Fibroblast of lung (primary cell): ENCODE results near the gene ASB3. TPM values are rescaled to one million over a fixed set of nuclear protein-coding genes. Genes with fewer than 3 reads are reported as not detected.

ENCODE experiments used
- DNase-seq, 2 donors: peaks; one replicate each; pipeline versions ENCODE4 v3.0.0 to v3.0.0-alpha.2; 2010; ENCODE audit warnings: low read depth in 2 of 2
- H2AFZ ChIP-seq: 2 replicates; pipeline ENCODE4 v1.5.1; 2012; ENCODE audit warnings: low read length, control low read depth, inconsistent platforms
- H3K27ac ChIP-seq: 2 replicates; pipeline ENCODE4 v1.5.1; 2011; ENCODE audit warnings: low read length, control low read depth; ENCODE audit not compliant: insufficient read depth
- H3K27me3 ChIP-seq: 2 replicates; pipeline ENCODE4 v1.5.1; 2011; ENCODE audit warnings: mild to moderate bottlenecking, low read length; ENCODE audit not compliant: control insufficient read depth, insufficient read depth
- H3K36me3 ChIP-seq: 2 replicates; pipeline ENCODE4 v1.5.1; 2011; ENCODE audit warnings: low read length; ENCODE audit not compliant: control insufficient read depth, insufficient read depth
- H3K4me1 ChIP-seq: 2 replicates; pipeline ENCODE4 v1.5.1; 2011; ENCODE audit warnings: low read length; ENCODE audit not compliant: control insufficient read depth, insufficient read depth; ENCODE audit errors: extremely low read depth
- H3K4me2 ChIP-seq: 2 replicates; pipeline ENCODE4 v1.5.1; 2011; ENCODE audit warnings: low read length, control low read depth; ENCODE audit not compliant: insufficient read depth; ENCODE audit errors: extremely low read depth
- H3K4me3 ChIP-seq, 4 experiments: fragments of 200-600 bp in 1 of 4; sonication (generic) in 1 of 4; replicated peaks in 1 of 4; 2 replicates each; pipeline ENCODE4 v1.5.1; 2011 to 2016; ENCODE audit warnings: low read length in 4 of 4, low read depth in 3 of 4, mild to moderate bottlenecking in 3 of 4, control low read depth in 2 of 4, inconsistent platforms in 1 of 4, mixed read lengths in 1 of 4; ENCODE audit not compliant: insufficient read depth in 1 of 4; ENCODE audit errors: control extremely low read depth in 1 of 4
- H3K79me2 ChIP-seq: 2 replicates; pipeline ENCODE4 v1.5.1; 2012; ENCODE audit warnings: mild to moderate bottlenecking, low read length, inconsistent platforms; ENCODE audit not compliant: control insufficient read depth, insufficient read depth
- H3K9ac ChIP-seq: 2 replicates; pipeline ENCODE4 v1.5.1; 2011; ENCODE audit warnings: mild to moderate bottlenecking, low read length, control low read depth; ENCODE audit not compliant: insufficient read depth
- H3K9me3 ChIP-seq: 2 replicates; pipeline ENCODE4 v1.5.1; 2012; ENCODE audit warnings: low read depth, low read length; ENCODE audit not compliant: control insufficient read depth, insufficient read depth
- H4K20me1 ChIP-seq: 2 replicates; pipeline ENCODE4 v1.5.1; 2011; ENCODE audit warnings: low read length; ENCODE audit not compliant: control insufficient read depth, insufficient read depth; ENCODE audit errors: extremely low read depth
- CTCF ChIP-seq, 2 donors: IDR thresholded peaks in 1 of 2; conservative IDR thresholded peaks in 1 of 2; 1 replicate in 1 of 2; 2 replicates in 1 of 2; pipeline ENCODE4 v1.5.1; 2011 to 2012; ENCODE audit warnings: low read length in 2 of 2, control low read depth in 1 of 2, inconsistent platforms in 1 of 2, low read depth in 1 of 2, mild to moderate bottlenecking in 1 of 2
- EZH2 ChIP-seq: IDR thresholded peaks from 2 replicates; pipeline ENCODE4 v1.5.1; 2012; ENCODE audit warnings: low read length, control low read depth, mild to moderate bottlenecking; ENCODE audit errors: missing control alignments
- polyA plus RNA-seq, 2 donors: library from polyadenylated mRNA; depleted of rRNA in 1 of 2; stranded (reverse) in 1 of 2; unstranded in 1 of 2; fragments of >200 nt; gene quantifications; 2 replicates each; pipeline ENCODE4 v1.2.1, GENCODE V29; 2011 to 2012; ENCODE audit warnings: missing spikeins in 1 of 2
- total RNA-seq: library from RNA; depleted of rRNA; stranded (reverse); fragments of >200 nt; gene quantifications from 2 replicates; pipeline ENCODE4 v1.2.1, GENCODE V29; 2014

Gene ASB3
- total and polyA plus RNA-seq, 2 donors (not counting 1 experiment from before 2014, with no cell fraction given), result 21.1 to 31.9 TPM

- no peak for TF ChIP-seq CTCF (conservative IDR thresholded peaks at IDR 0.05 in 1 of 2, IDR thresholded peaks at IDR 0.05 in 1 of 2; ENCODE audit: low read depth in 1 of 2, low read length in 2 of 2)
- TF ChIP-seq EZH2, result no peak
- H3K9ac ChIP-seq, result no peak overlapping the region
- H3K4me2 ChIP-seq, result no peak overlapping the region
- no peaks in the 10 kb centered on the region for H3K9me3 ChIP-seq
- no peaks in the 10 kb centered on the region for H3K27me3 ChIP-seq
- no peak overlapping the region for H2AFZ ChIP-seq
- no peak for DNase-seq
- H3K4me3 ChIP-seq, result no peak overlapping the region
- H3K4me1 ChIP-seq, result no peaks in the 10 kb centered on the region
- no peaks in the 10 kb centered on the region for H3K36me3 ChIP-seq
- H4K20me1 ChIP-seq, result no peaks in the 10 kb centered on the region
- no peaks in the 10 kb centered on the region for H3K79me2 ChIP-seq
- no peak overlapping the region for H3K27ac ChIP-seq
These were observed 85.5 kb downstream of the ASB3 start for GRCh38 chr2:53701221-53701620.

DNA sequence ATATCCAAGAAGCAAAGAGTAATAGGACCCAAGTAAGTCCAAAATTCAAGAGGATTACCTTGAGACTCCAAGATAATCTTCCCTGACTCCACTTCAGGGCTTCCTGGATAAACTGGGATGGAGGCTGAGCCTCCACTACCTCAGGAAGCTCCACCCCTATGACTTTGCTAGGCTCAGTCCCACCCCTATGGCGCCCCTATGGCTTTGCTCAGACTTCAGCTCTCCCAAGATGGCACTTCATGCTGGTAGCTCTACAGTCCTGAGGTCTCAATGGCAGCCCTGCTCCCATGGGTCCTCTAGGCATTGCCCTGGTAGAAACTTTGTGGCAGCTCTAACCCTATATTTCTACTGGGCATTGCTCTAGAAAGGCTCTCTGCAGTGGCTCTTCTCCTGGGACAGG lies 89.1 kb downstream of the ASB3 start:
- Histone ChIP-seq H3K4me2 (no peak overlapping the region), H4K20me1 (no peaks in the 10 kb centered on the region), H3K79me2 (no peaks in the 10 kb centered on the region), H3K36me3 (no peaks in the 10 kb centered on the region), H2AFZ (no peak overlapping the region), H3K27ac (no peak overlapping the region), H3K9ac (no peak overlapping the region), H3K4me1 (no peaks in the 10 kb centered on the region), H3K4me3 (no peak overlapping the region), H3K9me3 (no peaks in the 10 kb centered on the region), H3K27me3 (no peaks in the 10 kb centered on the region)
- TF ChIP-seq CTCF (conservative IDR thresholded peaks at IDR 0.05 in 1 of 2, IDR thresholded peaks at IDR 0.05 in 1 of 2; ENCODE audit: low read depth in 1 of 2, low read length in 2 of 2), result no peak
- no peak for TF ChIP-seq EZH2
- DNase-seq, result no peak

DNA sequence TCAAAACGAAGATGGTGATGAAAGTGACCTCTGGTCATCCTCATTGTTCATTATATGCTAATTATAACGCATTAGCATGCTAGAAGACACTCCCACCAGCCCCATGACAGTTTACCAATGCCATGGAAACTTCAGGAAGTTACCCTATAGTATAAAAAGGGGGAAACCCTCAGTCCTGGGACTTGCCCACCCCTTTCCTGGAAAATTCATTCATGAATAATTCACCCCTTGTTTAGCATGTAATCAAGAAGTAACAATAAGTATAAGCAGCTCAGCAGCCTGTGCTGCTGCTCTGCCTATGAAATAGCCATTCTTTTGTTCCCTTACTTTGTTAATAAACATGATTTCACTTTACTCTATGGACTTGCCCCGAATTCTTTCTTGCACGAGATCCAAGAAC lies 89.7 kb downstream of the ASB3 start:
- H3K4me1 ChIP-seq, result no peaks in the 10 kb centered on the region
- H3K9ac ChIP-seq, result no peak overlapping the region
- no peaks in the 10 kb centered on the region for H3K9me3 ChIP-seq
- no peak for DNase-seq
- H4K20me1 ChIP-seq, result no peaks in the 10 kb centered on the region
- no peak overlapping the region for H3K27ac ChIP-seq
- no peak overlapping the region for H2AFZ ChIP-seq
- no peaks in the 10 kb centered on the region for H3K36me3 ChIP-seq
- H3K79me2 ChIP-seq, result no peaks in the 10 kb centered on the region
- H3K27me3 ChIP-seq, result no peaks in the 10 kb centered on the region
- H3K4me2 ChIP-seq, result no peak overlapping the region
- TF ChIP-seq CTCF (conservative IDR thresholded peaks at IDR 0.05 in 1 of 2, IDR thresholded peaks at IDR 0.05 in 1 of 2; ENCODE audit: low read depth in 1 of 2, low read length in 2 of 2) (no peak), EZH2 (no peak)
- H3K4me3 ChIP-seq, result no peak overlapping the region
